ENCODE data around the gene IDE. TPM values are rescaled to one million over a fixed set of nuclear protein-coding genes. Genes with fewer than 3 reads are reported as not detected.

The IDE gene
- polyA plus RNA-seq, 3 donors = 10.7 to 21.8 (median 15.6) TPM

- Histone ChIP-seq H2AFZ (ENCODE audit: insufficient read depth, low read depth, low read length, poor library complexity, severe bottlenecking) (no peak overlapping the region), H3K79me2 (ENCODE audit: insufficient read depth, low read length) (no peaks in the 10 kb centered on the region), H3K4me3 (replicated peaks in 1 of 3; ENCODE audit: low read depth in 2 of 3, low read length in 3 of 3) (no peak overlapping the region), H3K27me3 (ENCODE audit: control insufficient read depth in 2 of 2, insufficient read depth in 2 of 2, low read length in 2 of 2) (no peaks in the 10 kb centered on the region), H3K4me1 (ENCODE audit: control insufficient read depth in 1 of 2, insufficient read depth in 2 of 2, low read length in 2 of 2) (peaks cover 8 to 10% of the 10 kb centered on the region in 2 donors), H3K36me3 (replicated peaks in 1 of 2; ENCODE audit: control insufficient read depth in 1 of 2, insufficient read depth in 2 of 2, low read length in 2 of 2) (no peaks in the 10 kb centered on the region), H3K4me2 (replicated peaks; ENCODE audit: extremely low read depth, low read length, poor library complexity, severe bottlenecking) (no peak overlapping the region), H3K9me3 (replicated peaks in 1 of 2; ENCODE audit: control insufficient read depth in 1 of 2, insufficient read depth in 1 of 2, low read length in 2 of 2) (peaks cover 0 to 12% of the 10 kb centered on the region in 2 donors), H4K20me1 (ENCODE audit: insufficient read depth, low read length) (no peaks in the 10 kb centered on the region), H3K9ac (ENCODE audit: insufficient read depth, low read length, poor library complexity, severe bottlenecking) (no peak overlapping the region), H3K27ac (ENCODE audit: low read depth in 1 of 2, low read length in 2 of 2) (no peak overlapping the region)
- TF ChIP-seq CTCF (IDR thresholded peaks at IDR 0.05) = no peak
- H3K36me3 Mint-ChIP-seq = no peaks in the 10 kb centered on the region
- H3K27me3 Mint-ChIP-seq (ENCODE audit: low read depth in 3 of 3) = peaks cover 0 to 10% (median 3%) of the 10 kb centered on the region in 3 donors
- no peak overlapping the region for H3K27ac Mint-ChIP-seq
- intact Hi-C loops (cut with micrococcal nuclease) = no loop called here
- H3K9me3 Mint-ChIP-seq = peaks cover 5 to 39% (median 20%) of the 10 kb centered on the region in 7 donors
- WGBS (ENCODE audit: insufficient coverage) = 100% methylated on average over 2 of the region's 7 CpGs
- peaks cover 13% of the 10 kb centered on the region for H3K4me1 Mint-ChIP-seq
- no peak for DNase-seq
- peak overlapping the region in 1 of 2 donors; percentile 1 for H3K4me3 Mint-ChIP-seq
Observed at GRCh38 chr10:92418891-92419290, 155.0 kb downstream of the IDE start.

- WGBS (ENCODE audit: insufficient coverage) = no CpG with 5 or more reads among the region's 2 CpGs
- no peak overlapping the region for H3K4me2 ChIP-seq (replicated peaks; ENCODE audit: extremely low read depth, low read length, poor library complexity, severe bottlenecking)
- H3K27me3 Mint-ChIP-seq (ENCODE audit: low read depth in 3 of 3) = peaks cover 0 to 10% (median 3%) of the 10 kb centered on the region in 3 donors
- H4K20me1 ChIP-seq (ENCODE audit: insufficient read depth, low read length) = no peaks in the 10 kb centered on the region
- peaks cover 0 to 12% of the 10 kb centered on the region in 2 donors for H3K9me3 ChIP-seq (replicated peaks in 1 of 2; ENCODE audit: control insufficient read depth in 1 of 2, insufficient read depth in 1 of 2, low read length in 2 of 2)
- DNase-seq = no peak
- intact Hi-C loops (cut with micrococcal nuclease) = no loop called here
- no peak overlapping the region for H3K27ac Mint-ChIP-seq
- H3K4me1 Mint-ChIP-seq = peaks cover 13% of the 10 kb centered on the region
- TF ChIP-seq CTCF (IDR thresholded peaks at IDR 0.05) = no peak
- H2AFZ ChIP-seq (ENCODE audit: insufficient read depth, low read depth, low read length, poor library complexity, severe bottlenecking) = no peak overlapping the region
- H3K27me3 ChIP-seq (ENCODE audit: control insufficient read depth in 2 of 2, insufficient read depth in 2 of 2, low read length in 2 of 2) = no peaks in the 10 kb centered on the region
- no peaks in the 10 kb centered on the region for H3K36me3 ChIP-seq (replicated peaks in 1 of 2; ENCODE audit: control insufficient read depth in 1 of 2, insufficient read depth in 2 of 2, low read length in 2 of 2)
- peaks cover 5 to 39% (median 18%) of the 10 kb centered on the region in 7 donors for H3K9me3 Mint-ChIP-seq
- H3K79me2 ChIP-seq (ENCODE audit: insufficient read depth, low read length) = no peaks in the 10 kb centered on the region
- H3K36me3 Mint-ChIP-seq = no peaks in the 10 kb centered on the region
- no peak overlapping the region for H3K27ac ChIP-seq (ENCODE audit: low read depth in 1 of 2, low read length in 2 of 2)
- H3K9ac ChIP-seq (ENCODE audit: insufficient read depth, low read length, poor library complexity, severe bottlenecking) = no peak overlapping the region
- H3K4me3 Mint-ChIP-seq = no peak overlapping the region
- H3K4me3 ChIP-seq (replicated peaks in 1 of 3; ENCODE audit: low read depth in 2 of 3, low read length in 3 of 3) = no peak overlapping the region
- peaks cover 8 to 10% of the 10 kb centered on the region in 2 donors for H3K4me1 ChIP-seq (ENCODE audit: control insufficient read depth in 1 of 2, insufficient read depth in 2 of 2, low read length in 2 of 2)
Observed at GRCh38 chr10:92418221-92418620, 155.7 kb downstream of the IDE start.

Data from CD14-positive monocyte (primary cell).